GM18499 (cell line): ENCODE measurements around the gene CXCL17.
"Not testable (repeated sequence)": the region's sequence is repeated elsewhere in the genome, so short reads cannot be mapped to it uniquely, and the experiment has no call there.

Experiments used
- ATAC-seq: cut with Tn5 transposase; IDR thresholded peaks from one replicate; pipeline ENCODE4 v1.9.1; 2021; ENCODE audit warnings: moderate number of reproducible peaks; ENCODE audit not compliant: insufficient read depth, unreplicated experiment

Gene CXCL17, protein sequence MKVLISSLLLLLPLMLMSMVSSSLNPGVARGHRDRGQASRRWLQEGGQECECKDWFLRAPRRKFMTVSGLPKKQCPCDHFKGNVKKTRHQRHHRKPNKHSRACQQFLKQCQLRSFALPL

GRCh38 chr19:42442833-42443232, at the start of gene CXCL17:
Gene CXCL17 (minus strand): TSS chr19:42442946. CDS start chr19:42442832, 114 bp downstream.
- no peak for ATAC-seq

- no peak for ATAC-seq
These were observed 46.2 kb upstream of the CXCL17 start for GRCh38 chr19:42488783-42489521.

DNA sequence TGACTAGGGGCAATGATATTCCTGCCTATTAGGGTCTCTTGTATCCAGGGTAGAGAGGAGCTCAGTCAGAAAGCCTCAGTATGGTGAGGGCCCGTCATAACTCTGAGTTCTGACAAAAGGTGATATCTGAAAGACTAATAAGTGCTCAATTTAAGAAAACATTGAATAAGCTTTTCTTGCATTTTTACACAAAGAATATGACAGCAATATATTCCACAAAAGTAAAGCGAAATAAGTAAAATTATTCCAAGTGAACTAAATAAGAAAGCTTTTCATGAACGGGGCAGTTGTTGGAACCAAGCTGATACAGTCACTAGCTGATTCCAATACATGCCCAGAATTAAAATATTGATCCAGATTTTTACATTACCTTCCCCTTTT, 45.0 kb upstream of the CXCL17 start:
- ATAC-seq, result no peak

GRCh38 chr19:42487032-42487797, 44.5 kb upstream of the CXCL17 start:
- ATAC-seq, result no peak

DNA sequence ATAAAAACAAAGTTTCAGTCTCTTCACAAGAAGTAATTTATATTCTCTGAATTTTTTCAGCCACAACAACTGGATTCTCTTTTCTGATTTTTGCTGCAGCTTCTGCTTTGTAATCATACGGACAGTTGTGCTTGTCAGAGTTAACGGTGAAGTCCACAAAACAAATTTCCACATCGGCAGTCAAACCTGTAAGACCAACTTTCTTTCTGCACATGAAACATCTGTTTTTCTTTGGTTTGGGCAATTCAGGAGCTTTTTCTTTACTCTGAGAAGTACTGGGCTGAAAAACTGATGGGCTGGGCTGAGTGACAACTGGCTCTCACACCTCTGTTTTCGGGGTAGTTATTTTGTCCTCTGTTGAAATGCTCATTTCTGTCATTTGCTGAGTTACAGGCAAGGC, 42.3 kb upstream of the CXCL17 start:
- ATAC-seq, result not testable (repeated sequence)

- no peak for ATAC-seq
These were observed 37.8 kb upstream of the CXCL17 start for GRCh38 chr19:42480335-42481095.

GRCh38 chr19:42479736-42480135, 37.0 kb upstream of the CXCL17 start:
- ATAC-seq, result no peak

GRCh38 chr19:42478765-42479311, 36.1 kb upstream of the CXCL17 start:
- no peak for ATAC-seq

DNA sequence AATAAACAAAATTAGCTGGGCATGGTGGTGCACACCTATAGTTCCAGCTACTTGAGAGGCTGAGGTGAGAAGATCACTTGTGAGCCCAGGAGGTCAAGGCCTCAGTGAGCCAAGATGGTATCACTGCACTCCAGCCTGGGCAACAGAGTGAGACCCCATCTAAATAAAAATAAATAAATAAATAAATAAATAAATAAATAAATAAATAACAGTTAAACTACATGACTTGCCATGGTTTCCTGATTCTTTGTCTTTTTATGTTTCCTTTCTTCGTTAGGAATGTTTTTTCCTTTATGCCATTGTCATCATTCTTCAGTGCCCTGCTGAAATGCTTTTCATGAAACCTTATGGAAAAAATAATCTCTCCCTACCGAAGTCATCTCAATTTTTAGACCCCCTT, 35.2 kb upstream of the CXCL17 start:
- no peak for ATAC-seq

DNA sequence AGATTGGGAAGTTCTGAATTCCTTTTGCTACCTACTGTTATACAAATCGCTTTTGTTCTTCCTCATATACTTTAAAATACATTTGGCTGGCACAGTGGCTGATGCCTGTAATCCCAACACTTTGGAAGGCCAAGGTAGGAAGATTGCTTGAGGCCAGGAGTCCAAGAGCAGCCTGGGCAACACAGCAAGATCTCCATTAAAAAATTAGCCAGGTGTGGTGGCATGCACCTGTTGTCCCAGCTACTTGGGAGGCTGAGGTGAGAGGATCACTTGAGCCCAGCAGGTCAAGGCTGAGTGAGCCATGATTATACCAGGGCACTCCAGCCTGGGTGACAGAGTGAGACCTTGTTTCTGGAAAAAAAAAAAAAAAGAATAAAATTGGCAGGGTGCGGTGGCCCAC, 34.4 kb upstream of the CXCL17 start:
- no peak for ATAC-seq

DNA sequence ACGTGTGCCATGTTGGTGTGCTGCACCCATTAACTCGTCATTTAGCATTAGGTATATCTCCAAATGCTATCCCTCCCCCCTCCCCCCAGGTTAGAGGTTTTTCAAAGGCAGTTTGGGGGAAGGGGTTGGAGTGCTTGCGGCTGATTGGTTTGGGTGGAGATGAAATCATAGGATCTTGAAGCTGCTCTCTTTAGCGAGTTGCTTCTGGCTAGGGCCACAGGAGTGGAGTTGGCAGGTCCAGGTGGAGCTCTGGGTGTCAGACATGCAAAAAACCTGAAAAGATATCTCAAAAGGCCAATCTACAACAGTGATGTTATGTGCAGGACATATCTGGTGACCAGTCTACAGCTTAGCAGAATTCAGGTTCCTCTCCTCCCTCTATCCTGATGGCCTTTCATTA, 32.6 kb upstream of the CXCL17 start:
- no peak for ATAC-seq

DNA sequence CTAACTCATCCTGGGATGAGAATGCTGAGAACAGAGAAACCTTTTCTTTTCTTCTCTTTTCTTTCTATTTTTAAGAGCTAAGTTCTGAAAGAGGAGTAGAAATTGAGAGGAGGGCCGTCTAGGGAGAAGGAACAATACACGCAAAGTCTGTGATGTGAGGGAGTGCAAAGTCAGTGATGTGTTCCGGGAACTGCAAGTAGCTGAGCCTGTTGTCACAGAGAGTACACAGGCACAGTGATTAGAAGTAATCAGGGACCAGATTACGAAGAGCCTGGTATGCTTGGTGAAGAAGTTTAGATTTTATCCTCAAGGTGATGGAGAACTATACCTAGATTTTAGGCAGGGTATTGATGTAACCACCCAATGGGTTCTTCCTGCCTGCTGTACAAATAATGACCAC, 32.0 kb upstream of the CXCL17 start:
- ATAC-seq, result no peak

DNA sequence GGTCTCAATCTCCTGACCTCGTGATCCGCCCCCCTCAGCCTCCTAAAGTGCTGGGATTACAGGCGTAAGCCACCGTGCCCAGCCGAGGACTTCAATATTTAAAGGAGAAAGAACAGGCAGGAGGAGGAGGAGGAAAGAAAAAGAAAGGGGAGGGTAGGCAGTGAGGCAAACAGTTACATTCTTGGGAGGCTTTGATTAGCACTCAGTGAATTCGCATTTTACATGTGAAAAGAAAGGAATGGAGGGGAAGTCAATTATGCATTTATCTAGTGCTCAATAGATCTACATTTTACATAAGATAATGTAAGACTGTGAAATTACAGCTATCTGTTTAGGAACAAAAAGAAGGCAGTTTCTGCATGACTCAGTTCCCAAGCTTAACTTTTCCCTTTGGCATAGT, 30.9 kb upstream of the CXCL17 start:
- no peak for ATAC-seq

DNA sequence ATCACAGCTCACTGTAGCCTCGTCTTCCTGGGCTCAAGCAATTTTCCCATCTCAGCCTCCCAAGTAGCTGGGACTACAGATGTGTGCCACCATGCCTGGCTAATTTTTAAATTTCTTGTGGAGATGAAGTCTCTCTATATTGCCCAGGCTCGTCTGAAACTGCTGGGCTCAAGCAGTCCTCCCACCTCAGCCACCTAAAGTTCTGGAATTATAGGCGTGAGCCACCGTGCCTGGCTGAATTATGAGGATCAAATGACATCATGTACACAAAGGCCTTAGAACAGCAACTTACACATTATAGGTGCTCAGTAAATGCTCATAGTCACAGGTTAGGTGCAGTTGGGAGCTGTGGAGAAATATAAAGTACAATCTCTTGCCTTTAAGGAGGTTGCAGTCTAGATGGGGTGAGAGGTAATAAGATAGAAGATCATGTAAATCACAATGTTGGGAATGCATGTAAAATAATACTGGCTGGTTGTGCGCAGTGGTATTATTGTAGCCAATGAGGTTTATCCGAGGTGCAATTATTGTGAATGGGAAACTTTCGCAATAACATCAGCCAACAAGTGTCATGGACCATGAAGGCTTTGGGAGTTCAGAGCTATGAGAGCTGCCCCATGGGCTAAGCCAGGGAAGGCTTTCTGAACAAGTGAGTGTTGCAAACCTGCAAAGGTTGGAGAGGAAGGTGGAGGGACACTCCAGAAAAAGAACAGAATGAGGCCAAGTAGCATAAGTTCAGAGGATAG, 29.8 kb upstream of the CXCL17 start:
- no peak for ATAC-seq

DNA sequence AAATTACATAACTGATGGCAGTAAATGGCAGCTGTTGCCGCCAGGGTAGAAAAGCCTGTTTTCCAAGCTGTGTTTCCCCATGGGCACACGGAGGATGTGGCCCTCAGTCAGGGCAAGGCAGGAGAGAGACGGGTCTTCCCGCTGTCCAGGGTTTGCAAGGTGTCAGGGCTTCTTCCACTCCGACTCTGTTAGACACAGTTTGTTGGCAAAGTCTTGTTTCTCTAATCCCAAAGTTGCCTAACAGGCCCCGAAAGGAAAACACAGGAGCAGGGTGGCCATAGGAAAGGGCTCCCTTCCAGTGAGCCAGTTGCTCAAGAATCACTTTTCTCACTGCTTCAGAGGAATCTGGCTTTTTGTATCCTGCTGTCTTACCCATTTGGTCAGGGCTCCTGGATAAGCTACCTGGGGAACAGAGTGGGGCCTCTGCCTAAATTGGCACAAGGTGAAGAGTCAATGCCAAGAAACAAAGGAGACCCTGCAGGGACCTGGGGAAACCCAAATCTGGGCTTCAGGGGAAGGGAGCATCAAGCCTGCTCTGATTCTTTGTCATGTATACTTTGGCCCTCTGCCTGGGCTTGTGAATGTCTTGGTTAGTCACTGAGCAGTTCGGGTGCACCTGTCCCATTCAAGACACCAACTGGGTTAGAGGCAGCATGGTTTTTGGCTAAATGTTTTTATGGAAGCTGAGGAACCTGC, 29.0 kb upstream of the CXCL17 start:
- ATAC-seq, result no peak

- ATAC-seq, result no peak
These were observed 26.8 kb upstream of the CXCL17 start for GRCh38 chr19:42469311-42470235.

DNA sequence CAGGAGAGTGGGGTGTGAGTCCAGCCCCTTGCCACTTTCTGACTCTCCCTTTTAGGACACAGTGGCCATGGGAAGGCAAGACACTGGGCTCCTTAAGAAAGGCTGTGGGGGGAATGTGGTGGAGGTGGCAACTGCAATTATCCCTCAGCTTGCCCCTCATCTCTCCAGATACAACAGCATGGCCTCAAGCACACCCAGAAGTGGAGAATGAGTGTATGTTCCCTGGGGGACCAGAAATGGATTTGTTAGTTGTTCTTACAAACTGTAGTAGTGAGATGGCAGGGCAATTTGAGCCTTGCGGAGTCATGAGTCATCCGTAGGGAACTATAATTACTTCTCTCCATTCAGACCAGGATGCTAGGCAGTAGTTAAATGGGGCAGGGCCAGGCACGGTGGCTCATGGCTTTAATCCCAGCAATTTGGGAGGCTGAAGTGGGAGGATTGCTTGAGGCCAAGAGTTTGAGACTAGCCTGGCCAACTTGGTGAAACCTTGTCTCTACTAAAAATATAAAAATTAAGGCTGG, 25.6 kb upstream of the CXCL17 start:
- ATAC-seq, result no peak

DNA sequence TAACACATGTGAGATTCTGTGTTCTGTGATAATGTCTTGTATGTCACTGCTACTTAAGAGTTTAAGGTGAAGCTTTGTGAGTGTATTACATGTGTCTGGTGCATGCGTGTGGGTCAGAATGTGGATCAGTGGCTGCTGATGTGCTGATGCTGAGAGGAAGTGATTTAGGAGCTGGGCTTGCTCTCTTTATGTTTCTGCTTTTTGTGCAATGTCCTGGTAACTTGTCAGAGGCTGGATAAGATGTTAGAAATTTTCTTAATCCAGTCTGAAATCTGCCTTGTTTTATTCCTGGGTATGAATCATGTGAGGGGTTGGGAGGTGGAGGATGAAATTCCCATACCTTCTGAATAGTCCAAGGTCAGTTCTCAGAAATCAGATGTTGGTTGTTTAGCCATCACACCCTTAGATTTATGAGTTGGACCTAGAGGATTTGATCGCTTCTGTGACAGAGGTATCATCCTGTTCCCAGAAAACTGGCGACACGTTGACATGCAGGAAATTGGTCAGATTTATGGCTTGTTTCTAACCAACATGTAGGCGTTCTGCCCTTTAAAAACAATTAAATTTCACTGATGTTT, 24.5 kb upstream of the CXCL17 start:
- no peak for ATAC-seq
